H1 (cell line): Measurements from ENCODE around the gene TMPRSS9. TPM values are rescaled to one million over a fixed set of nuclear protein-coding genes. Genes with fewer than 3 reads are reported as not detected.

Experiments
- CTCF ChIA-PET: fragments of 300-600 bp; sonication (Branson Sonifier 250); formaldehyde crosslinking; loops from one replicate; lab custom pipeline; 2021; ENCODE audit not compliant: partially characterized antibody; lab: Charles Lee
- POLR2A ChIA-PET: fragments of 300-600 bp; sonication (Branson Sonifier 250); formaldehyde crosslinking; loops from one replicate; lab custom pipeline; 2021; ENCODE audit warnings: inconsistent platforms; ENCODE audit not compliant: partially characterized antibody; lab: Charles Lee
- DNase-seq, 2 experiments: peaks; one replicate each; pipeline versions ENCODE4 v3.0.0 to v3.0.0-alpha.2; 2010 to 2022; ENCODE audit warnings: low spot score in 2 of 2, low read depth in 1 of 2, mixed read lengths in 1 of 2
- FAIRE-seq: peaks from 2 replicates; lab custom pipeline; 2011; peaks lifted over from hg19 to GRCh38; lab: Jason Lieb, UNC
- H2AFZ ChIP-seq: 2 replicates; pipeline ENCODE4 v1.8.1; 2012; ENCODE audit warnings: low read length, inconsistent platforms
- H2AK5ac ChIP-seq: 2 replicates; pipeline ENCODE4 v1.6.1; 2013; ENCODE audit warnings: low read depth, low read length
- H2BK120ac ChIP-seq: replicated peaks from 2 replicates; pipeline ENCODE3; 2013; ENCODE audit warnings: low read depth, low read length, inconsistent platforms
- H2BK12ac ChIP-seq: 2 replicates; pipeline ENCODE4 v1.6.1; 2013; ENCODE audit warnings: low read depth, low read length
- H2BK15ac ChIP-seq: 2 replicates; pipeline ENCODE4 v1.6.1; 2013; ENCODE audit warnings: low read length
- H2BK20ac ChIP-seq: 2 replicates; pipeline ENCODE4 v1.6.1; 2013; ENCODE audit warnings: low read length
- H2BK5ac ChIP-seq: 2 replicates; pipeline ENCODE4 v1.6.1; 2013; ENCODE audit warnings: low read depth, low read length
- H3K14ac ChIP-seq: 2 replicates; pipeline ENCODE4 v1.6.1; 2013; ENCODE audit warnings: inconsistent platforms; ENCODE audit not compliant: insufficient read length
- H3K18ac ChIP-seq: 2 replicates; pipeline ENCODE4 v1.6.1; 2013; ENCODE audit warnings: low read length; ENCODE audit errors: extremely low read depth
- H3K23ac ChIP-seq: 2 replicates; pipeline ENCODE4 v1.6.1; 2013; ENCODE audit warnings: inconsistent platforms; ENCODE audit not compliant: insufficient read length
- H3K23me2 ChIP-seq: 2 replicates; pipeline ENCODE4 v1.6.1; 2013; ENCODE audit warnings: low read depth, low read length
- H3K27ac ChIP-seq: 2 replicates; pipeline ENCODE4 v1.6.1; 2011; ENCODE audit warnings: low read depth, low read length, inconsistent platforms
- H3K27me3 ChIP-seq, 4 experiments: replicated peaks in 1 of 4; 1 replicate in 1 of 4; 2 replicates in 3 of 4; pipeline versions ENCODE4 v1.6.1 to v1.8.1; 2011 to 2013; ENCODE audit warnings: low read length in 3 of 4, mild to moderate bottlenecking in 3 of 4, inconsistent platforms in 2 of 4, mixed read lengths in 2 of 4, moderate library complexity in 1 of 4; ENCODE audit not compliant: control insufficient read depth in 3 of 4, insufficient read depth in 3 of 4; ENCODE audit errors: extremely low read depth in 1 of 4
- H3K36me3 ChIP-seq, 4 experiments: 2 replicates each; pipeline versions ENCODE4 v1.6.1 to v1.8.1; 2011 to 2013; ENCODE audit warnings: mild to moderate bottlenecking in 4 of 4, low read length in 3 of 4, moderate library complexity in 2 of 4, control low read depth in 1 of 4, inconsistent platforms in 1 of 4; ENCODE audit not compliant: insufficient read depth in 4 of 4, control insufficient read depth in 2 of 4
- H3K4ac ChIP-seq: replicated peaks from 2 replicates; pipeline ENCODE3; 2013; ENCODE audit warnings: low read length, low read depth, mixed read lengths, inconsistent platforms; ENCODE audit not compliant: insufficient read length
- H3K4me1 ChIP-seq, 4 experiments: replicated peaks in 1 of 4; 1 replicate in 1 of 4; 2 replicates in 3 of 4; pipeline versions ENCODE4 v1.6.1 to v1.8.1; 2011 to 2013; ENCODE audit warnings: low read length in 3 of 4, inconsistent platforms in 2 of 4, mixed read lengths in 1 of 4; ENCODE audit not compliant: insufficient read depth in 4 of 4, control insufficient read depth in 3 of 4
- H3K4me2 ChIP-seq, 2 experiments: 2 replicates each; pipeline versions ENCODE4 v1.6.1 to v1.8.1; 2011 to 2013; ENCODE audit warnings: low read depth in 2 of 2, low read length in 2 of 2, control low read depth in 1 of 2, inconsistent platforms in 1 of 2, mild to moderate bottlenecking in 1 of 2; ENCODE audit not compliant: insufficient read depth in 1 of 2
- H3K4me3 ChIP-seq, 4 experiments: fragments of 200-600, 300-600 bp in 1 of 4; sonication (generic), shearing (Covaris generic), sonication (Bioruptor Twin) in 1 of 4; 2 replicates each; pipeline versions ENCODE4 v1.5.1 to v1.8.1; 2011 to 2016; ENCODE audit warnings: low read length in 4 of 4, low read depth in 3 of 4, control low read depth in 2 of 4, inconsistent platforms in 2 of 4, mild to moderate bottlenecking in 2 of 4, mixed read lengths in 1 of 4, moderate library complexity in 1 of 4; ENCODE audit not compliant: insufficient read depth in 2 of 4; ENCODE audit errors: extremely low read depth in 1 of 4
- H3K56ac ChIP-seq: replicated peaks from 2 replicates; pipeline ENCODE3; 2013; ENCODE audit warnings: low read depth, mild to moderate bottlenecking, mixed read lengths, low read length, inconsistent platforms; ENCODE audit not compliant: insufficient read length
- H3K79me1 ChIP-seq: 2 replicates; pipeline ENCODE4 v1.6.1; 2013; ENCODE audit warnings: low read depth, low read length, control low read depth
- H3K79me2 ChIP-seq, 2 experiments: 2 replicates each; pipeline versions ENCODE4 v1.6.1 to v1.8.1; 2012 to 2013; ENCODE audit warnings: low read length in 2 of 2, mild to moderate bottlenecking in 2 of 2, inconsistent platforms in 1 of 2; ENCODE audit not compliant: insufficient read depth in 2 of 2, control insufficient read depth in 1 of 2
- H3K9ac ChIP-seq, 4 experiments: replicated peaks in 1 of 4; 1 replicate in 1 of 4; 2 replicates in 3 of 4; pipeline versions ENCODE4 v1.6.1 to v1.8.1; 2011 to 2013; ENCODE audit warnings: low read depth in 3 of 4, low read length in 3 of 4, control low read depth in 2 of 4, mild to moderate bottlenecking in 2 of 4, moderate library complexity in 2 of 4, inconsistent platforms in 1 of 4; ENCODE audit errors: extremely low read depth in 1 of 4
- H3K9me3 ChIP-seq, 2 experiments: 2 replicates each; pipeline versions ENCODE4 v1.6.1 to v1.8.1; 2012 to 2013; ENCODE audit warnings: mild to moderate bottlenecking in 2 of 2, moderate library complexity in 2 of 2, control low read depth in 1 of 2, inconsistent platforms in 1 of 2, low read depth in 1 of 2, low read length in 1 of 2, mixed read lengths in 1 of 2; ENCODE audit not compliant: insufficient read depth in 2 of 2
- H4K20me1 ChIP-seq, 2 experiments: replicated peaks in 1 of 2; 2 replicates each; pipeline versions ENCODE3 to v1.8.1; 2011 to 2013; ENCODE audit warnings: inconsistent platforms in 2 of 2, low read length in 2 of 2, mild to moderate bottlenecking in 1 of 2; ENCODE audit not compliant: insufficient read depth in 2 of 2, control insufficient read depth in 1 of 2
- H4K5ac ChIP-seq: 2 replicates; pipeline ENCODE4 v1.6.1; 2013; ENCODE audit warnings: low read length, low read depth, mixed read lengths, inconsistent platforms; ENCODE audit not compliant: insufficient read length
- H4K8ac ChIP-seq: 2 replicates; pipeline ENCODE4 v1.8.0; 2013; ENCODE audit warnings: mild to moderate bottlenecking, moderate library complexity, low read length, inconsistent platforms; ENCODE audit not compliant: insufficient read depth; ENCODE audit errors: extremely low read depth
- H4K91ac ChIP-seq: replicated peaks from 2 replicates; pipeline ENCODE3; 2013; ENCODE audit warnings: low read length, mixed read lengths, inconsistent platforms; ENCODE audit not compliant: insufficient read length
- CBX5 ChIP-seq: fragments of 300-800, 300-1000 bp; sonication (generic); IDR thresholded peaks from 2 replicates; pipeline ENCODE4 v1.7.1; 2016; ENCODE audit warnings: antibody characterized with exemption, low read length, low read depth
- CHD2 ChIP-seq: IDR thresholded peaks from 2 replicates; pipeline ENCODE4 v1.6.1; 2012; ENCODE audit warnings: low read length, improper control_type of control experiment
- KDM4A ChIP-seq: IDR thresholded peaks from one replicate; pipeline ENCODE4 v1.7.1; 2012; ENCODE audit warnings: low read depth, mild to moderate bottlenecking, moderate library complexity, low read length, inconsistent platforms; ENCODE audit not compliant: severe bottlenecking
- NANOG ChIP-seq: IDR thresholded peaks from 2 replicates; pipeline ENCODE4 v1.6.1; 2011; ENCODE audit warnings: low read length, low read depth, mild to moderate bottlenecking, inconsistent platforms; ENCODE audit not compliant: insufficient read depth, poor library complexity, severe bottlenecking
- RXRA ChIP-seq: IDR thresholded peaks from 2 replicates; pipeline ENCODE4 v1.6.1; 2011; ENCODE audit warnings: low read depth, mild to moderate bottlenecking, low read length, moderate library complexity; ENCODE audit not compliant: insufficient read depth
- SIN3A ChIP-seq, 2 experiments: IDR thresholded peaks in 1 of 2; conservative IDR thresholded peaks in 1 of 2; 2 replicates each; pipeline ENCODE4 v1.6.1; 2011 to 2012; ENCODE audit warnings: low read length in 2 of 2, improper control_type of control experiment in 1 of 2, low read depth in 1 of 2, mild to moderate bottlenecking in 1 of 2
- SIX5 ChIP-seq: IDR thresholded peaks from 2 replicates; pipeline ENCODE4 v1.6.1; 2011; ENCODE audit warnings: mild to moderate bottlenecking, low read depth, low read length
- SRF ChIP-seq: IDR thresholded peaks from 2 replicates; pipeline ENCODE4 v1.6.1; 2011; ENCODE audit warnings: mild to moderate bottlenecking, low read depth, low read length, moderate library complexity
- SUZ12 ChIP-seq: fragments of 200-600 bp; sonication (generic); IDR thresholded peaks from 2 replicates; pipeline ENCODE4 v1.6.1; 2012; ENCODE audit warnings: mild to moderate bottlenecking, inconsistent platforms, low read length, moderate library complexity, mixed read lengths
- WGBS, 2 experiments: shearing (Covaris generic) in 1 of 2; methylation state at CpG; one replicate each; pipeline versions ENCODE4 v1.1.6 to v1.1.7; 2013 to 2015; ENCODE audit warnings: low lambda C conversion rate in 2 of 2, mixed read lengths in 2 of 2, inconsistent platforms in 1 of 2, low coverage in 1 of 2, missing lambda C conversion rate in 1 of 2; ENCODE audit not compliant: insufficient replicate concordance in 2 of 2, insufficient coverage in 1 of 2, insufficient read length in 1 of 2; ENCODE audit errors: extremely low coverage in 1 of 2, missing lambda C conversion rate in 1 of 2; 5-methylcytosine and 5-hydroxymethylcytosine counted together
- polyA plus RNA-seq, 7 experiments: library from polyadenylated mRNA; depleted of rRNA in 3 of 7; stranded (reverse) in 5 of 7; unstranded in 2 of 7; fragments of >200 nt in 5 of 7; fragments of 200-250 nt in 2 of 7; gene quantifications; 1 replicate in 5 of 7; 2 replicates in 1 of 7; 4 replicates in 1 of 7; pipeline versions ENCODE4 v1.2.1 to v1.2.3, GENCODE V29; 2011 to 2013; ENCODE audit warnings: missing spikeins in 2 of 7, mixed read lengths in 2 of 7
- total RNA-seq: library from RNA; stranded (reverse); fragmentation: NEBNext Ultra II Directional; extraction: Animal tissue kit (Norgen Biotek cat#: 25700); gene quantifications from 2 replicates; pipeline ENCODE4 v1.2.1, GENCODE V29; 2021
- TF ChIP-seq, protein P1 (sequence below), 3 experiments: IDR thresholded peaks; 1 replicate in 2 of 3; 2 replicates in 1 of 3; pipeline versions ENCODE4 v1.5.1 to v1.6.1; 2011; ENCODE audit warnings: low read length in 3 of 3, mild to moderate bottlenecking in 3 of 3, inconsistent platforms in 2 of 3, low read depth in 1 of 3, moderate library complexity in 1 of 3; ENCODE audit not compliant: insufficient read depth in 1 of 3; ENCODE audit errors: control extremely low read depth in 1 of 3

TMPRSS9 gene
- total and polyA plus RNA-seq, 2 of the 8 experiments (the other 6 are each of a cell fraction or from before 2014, with no cell fraction given), result 0.15 to 0.19 TPM

DNA sequence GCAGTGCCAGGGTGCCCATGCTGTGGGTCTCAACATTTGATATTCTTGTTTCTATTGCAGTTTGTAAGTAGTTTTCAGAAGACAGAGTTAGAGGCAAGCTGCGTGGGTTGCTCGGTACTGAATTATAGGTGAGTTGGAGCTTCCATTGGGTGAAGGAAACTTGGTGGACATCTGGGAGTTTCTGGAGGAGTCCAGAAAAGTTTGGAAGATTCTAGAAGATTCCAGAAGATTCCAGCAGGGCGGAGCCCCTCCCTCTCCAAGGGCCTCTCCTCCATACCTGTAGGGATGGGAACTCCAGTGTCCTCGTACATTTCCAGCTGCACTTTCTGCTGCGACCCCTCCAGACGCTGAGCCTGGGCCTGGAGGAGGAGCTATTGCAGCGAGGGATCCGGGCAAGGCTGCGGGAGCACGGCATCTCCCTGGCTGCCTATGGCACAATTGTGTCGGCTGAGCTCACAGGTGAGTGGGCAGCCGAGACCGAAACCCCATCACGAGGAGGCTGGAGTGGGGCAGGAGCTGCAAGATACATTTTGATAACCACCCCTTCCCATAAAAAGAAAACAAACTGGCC lies 38.8 kb downstream of the TMPRSS9 start:
- Histone ChIP-seq H3K23me2 (no peaks in the 10 kb centered on the region), H3K4ac (no peak overlapping the region), H3K4me2 (no peak overlapping the region), H4K91ac (no peak overlapping the region), H3K56ac (no peak overlapping the region), H2AK5ac (no peak overlapping the region), H3K4me3 (no peak overlapping the region), H3K23ac (no peak overlapping the region), H4K20me1 (no peaks in the 10 kb centered on the region), H3K36me3 (no peaks in the 10 kb centered on the region), H2BK120ac (no peak overlapping the region), H3K4me1 (no peaks in the 10 kb centered on the region), H4K5ac (no peak overlapping the region), H3K9me3 (no peaks in the 10 kb centered on the region), H3K27me3 (no peaks in the 10 kb centered on the region), H3K18ac (no peak overlapping the region), H2BK15ac (no peak overlapping the region), H2BK20ac (no peak overlapping the region), H3K27ac (no peak overlapping the region), H2BK12ac (no peak overlapping the region), H3K14ac (no peak overlapping the region), H2AFZ (no peak overlapping the region), H3K9ac (no peak overlapping the region), H3K79me1 (no peaks in the 10 kb centered on the region), H2BK5ac (no peak overlapping the region), H3K79me2 (no peaks in the 10 kb centered on the region), H4K8ac (no peak overlapping the region; the same call in 1 of the 2 replicates)
- DNase-seq (no peak), FAIRE-seq (no peak)
- POLR2A ChIA-PET, result interaction anchor here (1.2 to 1.7 kb wide), 4 partner anchors 13 to 129 kb away, joined by 3 to 7 read pairs (median 4); partner anchors contain the start of genes GADD45B and TIMM13
- CTCF ChIA-PET, result interaction anchor here (1.0 to 1.2 kb wide), 3 partner anchors 18 to 122 kb away, joined by 3 to 6 read pairs (median 4); no protein-coding TSS in a partner anchor
- WGBS, 2 experiments, result 90% methylated on average over 14 of the region's 14 CpGs; no CpG with 5 or more reads in 1 of the 2 experiments
- no peak for TF ChIP-seq NANOG
- no peak for TF ChIP-seq KDM4A
- TF ChIP-seq SUZ12, result no peak
- no peak for TF ChIP-seq CBX5
- no peak for TF ChIP-seq SIN3A (conservative IDR thresholded peaks at IDR 0.05 in 1 of 2, IDR thresholded peaks at IDR 0.05 in 1 of 2; ENCODE audit: low read depth in 1 of 2, low read length in 2 of 2)
- TF ChIP-seq, protein P1, sequence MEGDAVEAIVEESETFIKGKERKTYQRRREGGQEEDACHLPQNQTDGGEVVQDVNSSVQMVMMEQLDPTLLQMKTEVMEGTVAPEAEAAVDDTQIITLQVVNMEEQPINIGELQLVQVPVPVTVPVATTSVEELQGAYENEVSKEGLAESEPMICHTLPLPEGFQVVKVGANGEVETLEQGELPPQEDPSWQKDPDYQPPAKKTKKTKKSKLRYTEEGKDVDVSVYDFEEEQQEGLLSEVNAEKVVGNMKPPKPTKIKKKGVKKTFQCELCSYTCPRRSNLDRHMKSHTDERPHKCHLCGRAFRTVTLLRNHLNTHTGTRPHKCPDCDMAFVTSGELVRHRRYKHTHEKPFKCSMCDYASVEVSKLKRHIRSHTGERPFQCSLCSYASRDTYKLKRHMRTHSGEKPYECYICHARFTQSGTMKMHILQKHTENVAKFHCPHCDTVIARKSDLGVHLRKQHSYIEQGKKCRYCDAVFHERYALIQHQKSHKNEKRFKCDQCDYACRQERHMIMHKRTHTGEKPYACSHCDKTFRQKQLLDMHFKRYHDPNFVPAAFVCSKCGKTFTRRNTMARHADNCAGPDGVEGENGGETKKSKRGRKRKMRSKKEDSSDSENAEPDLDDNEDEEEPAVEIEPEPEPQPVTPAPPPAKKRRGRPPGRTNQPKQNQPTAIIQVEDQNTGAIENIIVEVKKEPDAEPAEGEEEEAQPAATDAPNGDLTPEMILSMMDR (IDR thresholded peaks at IDR 0.05; ENCODE audit: control extremely low read depth in 1 of 3, insufficient read depth in 1 of 3, low read depth in 1 of 3, low read length in 3 of 3), result no peak
- no peak for TF ChIP-seq CHD2
- no peak for TF ChIP-seq SIX5
- TF ChIP-seq SRF, result no peak
- TF ChIP-seq RXRA, result no peak
